ENCODE data around the gene BMERB1. TPM values are rescaled to one million over a fixed set of nuclear protein-coding genes. Genes with fewer than 3 reads are reported as not detected.

Gene BMERB1
- total RNA-seq, 1 donor from 2014 or later, result 65.9 TPM

- Mint-ChIP-seq H3K27ac (ENCODE audit: unreplicated experiment) (no peak overlapping the region), H3K9me3 (ENCODE audit: unreplicated experiment) (no peaks in the 10 kb centered on the region), H3K36me3 (ENCODE audit: unreplicated experiment) (no peaks in the 10 kb centered on the region), H3K27me3 (ENCODE audit: unreplicated experiment) (no peaks in the 10 kb centered on the region), H3K4me3 (ENCODE audit: unreplicated experiment) (no peak overlapping the region), H3K4me1 (ENCODE audit: low read depth, unreplicated experiment) (peaks cover 6% of the 10 kb centered on the region)
- TF ChIP-seq CTCF (IDR thresholded peaks at IDR 0.05; ENCODE audit: partially characterized antibody, unreplicated experiment), result no peak
- DNase-seq, result no peak
These were observed 49.5 kb downstream of the BMERB1 start for GRCh38 chr16:15483857-15484256.

GRCh38 chr16:15484662-15485061, 50.3 kb downstream of the BMERB1 start:
- Mint-ChIP-seq H3K9me3 (ENCODE audit: unreplicated experiment) (no peaks in the 10 kb centered on the region), H3K27ac (ENCODE audit: unreplicated experiment) (no peak overlapping the region), H3K4me3 (ENCODE audit: unreplicated experiment) (no peak overlapping the region), H3K27me3 (ENCODE audit: unreplicated experiment) (no peaks in the 10 kb centered on the region), H3K4me1 (ENCODE audit: low read depth, unreplicated experiment) (peaks cover 6% of the 10 kb centered on the region), H3K36me3 (ENCODE audit: unreplicated experiment) (no peaks in the 10 kb centered on the region)
- DNase-seq, result no peak
- no peak for TF ChIP-seq CTCF (IDR thresholded peaks at IDR 0.05; ENCODE audit: partially characterized antibody, unreplicated experiment)

- no peaks in the 10 kb centered on the region for H3K9me3 Mint-ChIP-seq (ENCODE audit: unreplicated experiment)
- no peaks in the 10 kb centered on the region for H3K27me3 Mint-ChIP-seq (ENCODE audit: unreplicated experiment)
- TF ChIP-seq CTCF (IDR thresholded peaks at IDR 0.05; ENCODE audit: partially characterized antibody, unreplicated experiment), result no peak
- no peak overlapping the region for H3K4me3 Mint-ChIP-seq (ENCODE audit: unreplicated experiment)
- H3K36me3 Mint-ChIP-seq (ENCODE audit: unreplicated experiment), result no peaks in the 10 kb centered on the region
- no peak overlapping the region for H3K27ac Mint-ChIP-seq (ENCODE audit: unreplicated experiment)
- H3K4me1 Mint-ChIP-seq (ENCODE audit: low read depth, unreplicated experiment), result peaks cover 6% of the 10 kb centered on the region
- no peak for DNase-seq
These were observed 50.8 kb downstream of the BMERB1 start for GRCh38 chr16:15485175-15485574.

GRCh38 chr16:15486661-15487060, 52.3 kb downstream of the BMERB1 start:
- Mint-ChIP-seq H3K36me3 (ENCODE audit: unreplicated experiment) (no peaks in the 10 kb centered on the region), H3K27me3 (ENCODE audit: unreplicated experiment) (no peaks in the 10 kb centered on the region), H3K4me1 (ENCODE audit: low read depth, unreplicated experiment) (peaks cover 6% of the 10 kb centered on the region), H3K27ac (ENCODE audit: unreplicated experiment) (no peak overlapping the region), H3K4me3 (ENCODE audit: unreplicated experiment) (no peak overlapping the region), H3K9me3 (ENCODE audit: unreplicated experiment) (no peaks in the 10 kb centered on the region)
- DNase-seq, result no peak
- TF ChIP-seq CTCF (IDR thresholded peaks at IDR 0.05; ENCODE audit: partially characterized antibody, unreplicated experiment), result no peak

GRCh38 chr16:15487336-15488284, 53.2 kb downstream of the BMERB1 start:
- H3K4me3 Mint-ChIP-seq (ENCODE audit: unreplicated experiment), result no peak overlapping the region
- H3K36me3 Mint-ChIP-seq (ENCODE audit: unreplicated experiment), result no peaks in the 10 kb centered on the region
- DNase-seq, result no peak
- TF ChIP-seq CTCF (IDR thresholded peaks at IDR 0.05; ENCODE audit: partially characterized antibody, unreplicated experiment), result no peak
- H3K4me1 Mint-ChIP-seq (ENCODE audit: low read depth, unreplicated experiment), result peaks cover 6% of the 10 kb centered on the region
- no peak overlapping the region for H3K27ac Mint-ChIP-seq (ENCODE audit: unreplicated experiment)
- peaks cover 1% of the 10 kb centered on the region for H3K9me3 Mint-ChIP-seq (ENCODE audit: unreplicated experiment)
- no peaks in the 10 kb centered on the region for H3K27me3 Mint-ChIP-seq (ENCODE audit: unreplicated experiment)

All from glutamatergic neuron (in vitro differentiated cells).